Measurements from ENCODE around the gene CACNA1H.
"Not testable (repeated sequence)": the region's sequence is repeated elsewhere in the genome, so short reads cannot be mapped to it uniquely, and the experiment has no call there.

DNA sequence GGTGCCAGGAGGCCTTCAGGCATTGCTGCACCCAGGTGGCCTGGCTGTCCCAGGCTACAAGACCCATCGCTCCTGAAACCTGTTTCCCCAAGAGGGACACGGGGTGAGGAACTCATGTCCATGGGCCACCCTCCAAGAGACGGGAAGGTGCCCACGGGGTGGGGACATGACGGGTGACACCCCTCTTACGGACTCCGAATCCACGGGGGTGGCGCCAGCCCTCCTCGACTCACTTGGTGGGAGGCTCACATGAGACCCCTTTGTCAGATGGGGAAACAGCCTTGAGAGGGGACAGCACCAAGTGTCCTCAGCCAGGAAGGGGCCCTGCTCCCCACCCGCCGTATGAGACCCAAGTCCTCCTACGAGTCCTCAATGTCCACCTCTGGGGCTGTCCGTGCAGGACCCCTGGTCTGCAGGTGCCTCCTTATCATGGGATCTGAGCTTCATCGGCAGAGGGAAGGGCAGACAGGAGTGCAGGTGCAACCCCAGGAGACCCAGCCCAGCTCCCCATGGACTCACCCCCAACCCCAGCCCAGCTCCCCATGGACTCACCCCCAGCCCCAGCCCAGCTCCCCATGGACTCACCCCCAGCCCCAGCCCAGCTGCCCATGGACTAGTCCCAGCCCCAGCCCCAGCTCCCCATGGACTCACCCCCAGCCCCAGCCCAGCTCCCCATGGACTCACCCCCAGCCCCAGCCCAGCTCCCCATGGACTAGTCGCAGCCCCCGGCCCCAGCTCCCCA lies 77.7 kb downstream of the CACNA1H start:
- not testable (repeated sequence) for TF ChIP-seq EP300 (IDR thresholded peaks at IDR 0.05)
- TF ChIP-seq, protein P1, sequence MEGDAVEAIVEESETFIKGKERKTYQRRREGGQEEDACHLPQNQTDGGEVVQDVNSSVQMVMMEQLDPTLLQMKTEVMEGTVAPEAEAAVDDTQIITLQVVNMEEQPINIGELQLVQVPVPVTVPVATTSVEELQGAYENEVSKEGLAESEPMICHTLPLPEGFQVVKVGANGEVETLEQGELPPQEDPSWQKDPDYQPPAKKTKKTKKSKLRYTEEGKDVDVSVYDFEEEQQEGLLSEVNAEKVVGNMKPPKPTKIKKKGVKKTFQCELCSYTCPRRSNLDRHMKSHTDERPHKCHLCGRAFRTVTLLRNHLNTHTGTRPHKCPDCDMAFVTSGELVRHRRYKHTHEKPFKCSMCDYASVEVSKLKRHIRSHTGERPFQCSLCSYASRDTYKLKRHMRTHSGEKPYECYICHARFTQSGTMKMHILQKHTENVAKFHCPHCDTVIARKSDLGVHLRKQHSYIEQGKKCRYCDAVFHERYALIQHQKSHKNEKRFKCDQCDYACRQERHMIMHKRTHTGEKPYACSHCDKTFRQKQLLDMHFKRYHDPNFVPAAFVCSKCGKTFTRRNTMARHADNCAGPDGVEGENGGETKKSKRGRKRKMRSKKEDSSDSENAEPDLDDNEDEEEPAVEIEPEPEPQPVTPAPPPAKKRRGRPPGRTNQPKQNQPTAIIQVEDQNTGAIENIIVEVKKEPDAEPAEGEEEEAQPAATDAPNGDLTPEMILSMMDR (IDR thresholded peaks at IDR 0.05): not testable (repeated sequence)
